Transverse colon (tissue), 4 donors: Measurements from ENCODE around the gene MMGT1. TPM values are rescaled to one million over a fixed set of nuclear protein-coding genes. Genes with fewer than 3 reads are reported as not detected.

Experiments used
- DNase-seq: peaks from one replicate; pipeline ENCODE4 v3.0.0-alpha.2; 2019
- H3K27ac ChIP-seq, 4 donors: fragments of 200-600 bp; sonication (generic); 2 replicates each; pipeline ENCODE4 v1.5.1; 2016 to 2018; ENCODE audit warnings: inconsistent platforms in 4 of 4
- H3K27me3 ChIP-seq: fragments of 200-600 bp; sonication (generic); 2 replicates; pipeline ENCODE4 v1.5.1; 2017; ENCODE audit warnings: inconsistent platforms
- H3K36me3 ChIP-seq, 4 donors: fragments of 200-600 bp; sonication (generic); 2 replicates each; pipeline ENCODE4 v1.5.1; 2017 to 2019; ENCODE audit warnings: inconsistent platforms in 4 of 4
- H3K4me1 ChIP-seq, 4 donors: fragments of 200-600 bp; sonication (generic); 2 replicates each; pipeline ENCODE4 v1.5.1; 2017 to 2020; ENCODE audit warnings: inconsistent platforms in 4 of 4
- H3K4me3 ChIP-seq, 4 donors: fragments of 200-600 bp; sonication (generic); 1 replicate in 1 of 4; 2 replicates in 3 of 4; pipeline versions ENCODE4 v1.5.1 to v1.6.1; 2017 to 2019; ENCODE audit warnings: inconsistent platforms in 4 of 4
- H3K9me3 ChIP-seq, 2 donors: fragments of 200-600 bp; sonication (generic); 2 replicates each; pipeline ENCODE4 v1.5.1; 2017 to 2019; ENCODE audit warnings: inconsistent platforms in 2 of 2
- CTCF ChIP-seq, 5 experiments: fragments of 200-600 bp in 3 of 5; fragments of 450-650 bp in 2 of 5; sonication (generic) in 3 of 5; IDR thresholded peaks; 1 replicate in 2 of 5; 2 replicates in 3 of 5; pipeline ENCODE4 v1.5.1; 2016 to 2017; ENCODE audit warnings: antibody characterized with exemption in 5 of 5, inconsistent platforms in 3 of 5, mild to moderate bottlenecking in 2 of 5, moderate library complexity in 1 of 5
- EP300 ChIP-seq: sonication (generic); formaldehyde crosslinking; IDR thresholded peaks from one replicate; pipeline ENCODE4 v1.6.1; 2017; ENCODE audit warnings: antibody characterized with exemption, low read depth
- POLR2A ChIP-seq: fragments of 450-650 bp; IDR thresholded peaks from one replicate; pipeline ENCODE4 v1.6.1; 2016; ENCODE audit warnings: antibody characterized with exemption, mild to moderate bottlenecking, moderate library complexity
- POLR2AphosphoS5 ChIP-seq, 3 donors: sonication (generic); formaldehyde crosslinking; IDR thresholded peaks; one replicate each; pipeline ENCODE4 v1.6.1; 2016; ENCODE audit warnings: antibody characterized with exemption in 3 of 3
- WGBS, 2 donors: methylation state at CpG; one replicate each; pipeline ENCODE4 v1.1.5; 2018; ENCODE audit warnings: low coverage in 1 of 2; 5-methylcytosine and 5-hydroxymethylcytosine counted together
- in situ Hi-C, 4 donors: fragments of 200-750 bp; cut with MboI; loops; one replicate each; pipeline versions ENCODE4 v1.15.0 to v1.15.1; 2017; ENCODE audit warnings: low sequenced_read_pairs in 3 of 4, low pct_ligation_motif_present in 1 of 4, low pct_unique_long_range_greater_than_20kb in 1 of 4
- intact Hi-C: fragments of 100-400 bp; cut with DNase I; formaldehyde crosslinking; loops from one replicate; pipeline ENCODE4 v1.15.1; 2023; ENCODE audit warnings: low total_unique reads
- total RNA-seq, 4 donors: library from RNA; depleted of rRNA; stranded (reverse); fragments of >200 nt; gene quantifications; one replicate each; pipeline ENCODE4 v1.1.0, GENCODE V29; 2016

Gene MMGT1
- total RNA-seq = 10 to 100 TPM in 3 of 4 donors, 1 to 10 TPM in 1; 2.0 to 27.0 (median 15.7) TPM

GRCh38 chrX:135973548-135974278 lies at the start of gene MMGT1:
MMGT1 (minus strand) TSS chrX:135973988; CDS start chrX:135973675, 313 bp downstream.
- in situ Hi-C loops = no loop called here
- Histone ChIP-seq H3K4me3 (peak within 1 kb of the TSS; percentile 47 to 83 (median 69)), H3K27ac (peak within 1 kb of the TSS; percentile 89 to 96 (median 95)), H3K4me1 (peaks cover 0 to 16% (median 6%) of the 10 kb centered on the region in 4 donors), H3K36me3 (no peaks in the 10 kb centered on the region), H3K27me3 (no peaks in the 10 kb centered on the region), H3K9me3 (no peaks in the 10 kb centered on the region)
- TF ChIP-seq CTCF (IDR thresholded peaks at IDR 0.05) = peak in 3 of 5 experiments; percentile 12 to 51 (median 33)
- TF ChIP-seq EP300 = no peak
- peak in 1 of 3 donors; percentile 38 for TF ChIP-seq POLR2AphosphoS5 (IDR thresholded peaks at IDR 0.05)
- TF ChIP-seq POLR2A = peak; percentile 65
- intact Hi-C loops = no loop called here
- peak; percentile 85 for DNase-seq
- 51% methylated on average over 41 of the region's 65 CpGs; no CpG with 5 or more reads in 1 of the 2 donors for WGBS, 2 donors

GRCh38 chrX:136021903-136022302 lies 48.1 kb upstream of the MMGT1 start:
- DNase-seq = no peak
- in situ Hi-C loops = loop anchor here in 1 of 4 donors (10.0 kb wide), 1 partner anchor 193 kb away; no protein-coding TSS in a partner anchor
- H3K9me3 ChIP-seq = no peaks in the 10 kb centered on the region
- H3K27ac ChIP-seq = no peak overlapping the region
- no peaks in the 10 kb centered on the region for H3K4me1 ChIP-seq
- intact Hi-C loops = no loop called here
- H3K4me3 ChIP-seq = no peak overlapping the region
- WGBS, 2 donors = 31 to 64% methylated on average over 1 of the region's 1 CpG
- H3K36me3 ChIP-seq = no peaks in the 10 kb centered on the region
- TF ChIP-seq EP300 (no peak), POLR2A (no peak)
- no peaks in the 10 kb centered on the region for H3K27me3 ChIP-seq

- DNase-seq = no peak
- TF ChIP-seq EP300 (no peak), CTCF (IDR thresholded peaks at IDR 0.05) (no peak), POLR2AphosphoS5 (IDR thresholded peaks at IDR 0.05) (no peak), POLR2A (no peak)
- in situ Hi-C loops (loop anchor here in 1 of 4 donors (10.0 kb wide), 1 partner anchor 194 kb away; no protein-coding TSS in a partner anchor), intact Hi-C loops (no loop called here)
- H3K36me3 ChIP-seq = no peaks in the 10 kb centered on the region
- H3K4me3 ChIP-seq = no peak overlapping the region
- no peak overlapping the region for H3K27ac ChIP-seq
- H3K9me3 ChIP-seq = no peaks in the 10 kb centered on the region
- WGBS, 2 donors = 89 to 100% methylated on average over 1 of the region's 1 CpG
- no peaks in the 10 kb centered on the region for H3K27me3 ChIP-seq
- H3K4me1 ChIP-seq = no peaks in the 10 kb centered on the region
Measured at GRCh38 chrX:136021160-136021559, 47.4 kb upstream of the MMGT1 start.

GRCh38 chrX:136019226-136019625 lies 45.4 kb upstream of the MMGT1 start:
- intact Hi-C loops (no loop called here), in situ Hi-C loops (no loop called here)
- H3K27ac ChIP-seq = no peak overlapping the region
- H3K4me1 ChIP-seq = no peaks in the 10 kb centered on the region
- no peak for TF ChIP-seq EP300
- TF ChIP-seq CTCF (IDR thresholded peaks at IDR 0.05) = no peak
- no peak for TF ChIP-seq POLR2A
- TF ChIP-seq POLR2AphosphoS5 (IDR thresholded peaks at IDR 0.05) = no peak
- no peaks in the 10 kb centered on the region for H3K36me3 ChIP-seq
- no peaks in the 10 kb centered on the region for H3K27me3 ChIP-seq
- no peak for DNase-seq
- WGBS, 2 donors = 71 to 90% methylated on average over 2 to 5 of the region's 5 CpGs
- no peak overlapping the region for H3K4me3 ChIP-seq
- H3K9me3 ChIP-seq = no peaks in the 10 kb centered on the region
